Measurements from ENCODE around the gene ABHD12.

Gene ABHD12

GRCh38 chr20:25380945-25381614 lies 9.6 kb downstream of the ABHD12 start:
- no peak for DNase-seq

- no peak for DNase-seq
Measured at GRCh38 chr20:25378884-25379733, 11.5 kb downstream of the ABHD12 start.

DNA sequence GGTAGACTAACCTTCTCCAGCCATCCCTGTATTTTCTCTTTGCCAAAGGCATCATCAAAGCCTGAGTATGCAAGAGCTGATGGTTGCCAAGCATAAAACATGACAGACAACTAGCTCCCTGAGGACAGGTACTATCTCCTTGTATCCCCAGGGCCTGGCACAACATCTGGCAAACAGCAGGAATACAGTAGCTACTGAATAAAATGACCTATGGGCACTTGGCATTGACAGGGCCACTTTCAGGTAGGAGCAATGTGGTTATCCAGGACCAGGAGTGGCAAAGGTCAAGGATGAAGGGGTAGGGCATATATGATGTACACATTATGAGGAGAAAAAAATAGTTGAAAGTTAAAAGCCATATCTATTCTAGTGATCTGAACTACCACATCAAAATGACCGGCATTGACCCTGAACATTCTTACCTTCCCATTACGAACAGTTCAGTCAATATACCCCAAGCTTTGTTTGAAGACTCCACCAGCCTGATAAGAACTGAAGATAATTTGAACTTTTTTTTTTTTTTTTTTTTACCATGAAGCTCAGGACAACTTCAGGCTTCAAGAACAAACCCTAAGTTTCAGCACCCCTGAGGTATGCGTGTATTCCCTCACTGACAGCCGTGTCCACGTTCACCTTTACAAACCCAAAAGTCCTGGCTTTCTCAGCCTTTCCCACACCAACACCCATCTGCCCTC lies 12.3 kb downstream of the ABHD12 start:
- DNase-seq, result no peak

DNA sequence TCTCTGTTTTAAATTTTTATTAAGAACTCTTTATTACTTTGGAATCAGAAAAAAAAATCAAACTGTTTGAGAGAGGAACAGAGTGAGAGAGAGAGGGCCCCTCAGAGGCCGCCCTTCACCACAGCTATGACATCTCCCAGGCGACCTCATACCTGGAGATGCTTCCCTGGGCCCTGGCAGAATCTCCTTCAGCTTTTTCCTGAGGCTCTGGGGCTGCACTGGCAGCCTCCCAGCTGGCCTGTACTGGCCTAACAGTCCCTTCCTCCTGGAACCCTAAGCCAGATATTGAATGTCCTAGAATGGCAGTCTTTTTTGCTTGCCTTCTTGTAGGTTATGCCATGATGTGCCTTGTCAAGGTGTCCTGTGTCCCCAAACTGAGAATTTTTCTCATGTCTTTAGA lies 13.7 kb downstream of the ABHD12 start:
- DNase-seq, result no peak

- no peak for DNase-seq
Measured at GRCh38 chr20:25376236-25376635, 14.4 kb downstream of the ABHD12 start.

DNA sequence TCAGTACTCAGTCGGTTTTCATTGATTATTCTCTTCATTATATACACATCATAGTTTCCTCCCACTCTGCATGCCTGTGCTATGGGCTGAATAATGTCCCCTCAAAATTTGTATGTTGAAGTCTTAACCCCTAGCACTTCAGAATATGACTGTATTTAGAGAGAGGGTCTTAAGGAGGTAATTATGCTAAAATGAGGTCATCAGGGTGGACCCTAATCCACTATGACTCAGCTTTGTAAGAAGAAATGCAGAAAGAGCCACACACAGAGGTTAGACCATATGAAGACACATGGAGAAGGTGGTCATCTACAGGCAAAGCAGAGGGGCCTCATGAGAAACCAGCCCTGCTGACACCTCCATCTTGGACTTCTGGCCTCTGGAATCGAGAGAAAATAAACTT lies 15.8 kb downstream of the ABHD12 start:
- DNase-seq, result no peak

DNA sequence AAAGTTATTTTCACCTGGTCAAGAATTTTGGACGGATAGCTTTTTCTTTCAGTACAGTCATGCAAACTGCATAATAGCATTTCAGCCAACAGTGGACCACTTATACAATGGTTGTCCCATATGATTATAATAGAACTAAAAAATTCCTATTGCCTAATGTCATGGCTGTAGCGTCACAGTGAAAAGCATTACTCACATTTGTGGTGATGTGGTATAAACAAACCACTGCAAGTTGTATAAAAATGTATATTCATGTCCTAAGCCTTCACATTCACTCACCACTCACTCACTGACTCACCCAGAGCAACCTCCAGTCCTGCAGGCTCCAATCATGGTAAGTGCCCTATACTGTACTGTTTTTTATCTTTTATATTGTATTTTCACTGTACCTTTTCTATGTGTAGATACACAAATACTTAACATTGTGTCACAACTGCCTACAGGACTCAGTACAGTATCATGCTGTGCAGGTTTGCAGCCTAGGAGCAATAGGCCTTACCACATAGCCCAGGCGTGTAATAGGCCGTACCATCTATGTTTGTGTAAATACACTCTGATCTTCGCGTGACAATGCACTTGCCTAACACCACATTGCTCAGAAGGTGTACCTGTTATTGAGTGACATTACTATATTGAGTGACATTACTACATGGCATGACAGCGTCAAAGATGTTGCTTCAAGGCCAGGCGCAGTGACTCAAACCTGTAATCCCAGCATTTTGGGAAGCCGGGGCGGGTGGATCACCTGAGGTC lies 17.9 kb downstream of the ABHD12 start:
- DNase-seq, result no peak

- DNase-seq, result no peak
Measured at GRCh38 chr20:25369971-25370370, 20.7 kb downstream of the ABHD12 start.

- no peak for DNase-seq
Measured at GRCh38 chr20:25369529-25369928, 21.1 kb downstream of the ABHD12 start.

DNA sequence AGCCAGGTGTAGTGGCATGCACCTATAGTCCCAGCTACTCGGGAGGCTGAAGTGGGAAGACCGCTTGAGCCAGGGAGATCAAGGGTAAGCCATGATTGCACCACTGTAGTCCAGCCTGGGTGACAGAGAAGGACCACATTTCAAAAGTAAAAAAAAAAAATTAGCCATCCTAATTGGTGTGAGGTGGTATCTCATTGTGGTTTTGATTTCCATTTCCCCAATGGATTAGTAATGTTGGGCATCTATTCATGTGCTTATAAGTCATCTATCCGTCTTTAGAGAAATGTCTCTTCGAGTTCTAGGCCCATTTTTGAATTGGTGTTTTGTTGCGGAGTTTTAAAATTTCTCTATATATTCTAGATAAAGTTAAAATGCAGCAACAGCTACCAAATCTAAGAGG lies 21.7 kb downstream of the ABHD12 start:
- DNase-seq, result no peak

GRCh38 chr20:25368526-25368925 lies 22.1 kb downstream of the ABHD12 start:
- no peak for DNase-seq

GRCh38 chr20:25364879-25365699 lies 25.5 kb downstream of the ABHD12 start:
- no peak for DNase-seq

DNA sequence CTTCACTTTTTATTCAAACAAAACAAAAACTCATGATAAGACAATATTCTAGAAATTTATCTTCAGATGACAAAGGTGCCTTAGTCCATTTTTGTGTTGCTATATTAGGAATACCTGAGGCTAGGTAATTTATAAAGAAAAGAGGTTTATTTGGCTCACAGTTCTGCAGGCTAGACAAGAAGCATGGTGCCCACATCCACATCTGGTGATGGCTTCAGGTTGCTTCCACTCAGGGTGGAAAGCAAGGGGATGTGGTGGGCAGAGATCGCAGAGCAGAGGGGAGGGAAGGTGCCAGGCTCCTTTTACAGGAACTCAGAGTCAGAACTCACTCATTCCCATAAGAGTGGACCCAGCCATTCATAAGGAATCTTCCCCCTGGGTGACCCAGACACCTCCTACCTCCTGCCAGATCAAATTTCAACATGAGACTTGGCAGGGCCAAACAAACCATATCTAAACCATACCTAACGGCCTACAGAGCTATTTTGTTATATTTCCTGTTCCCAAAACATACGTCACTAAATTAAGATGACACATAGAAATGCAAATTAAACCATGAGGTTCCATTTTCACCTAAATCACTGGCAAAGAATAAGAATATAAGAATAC lies 26.4 kb downstream of the ABHD12 start:
- no peak for DNase-seq

DNA sequence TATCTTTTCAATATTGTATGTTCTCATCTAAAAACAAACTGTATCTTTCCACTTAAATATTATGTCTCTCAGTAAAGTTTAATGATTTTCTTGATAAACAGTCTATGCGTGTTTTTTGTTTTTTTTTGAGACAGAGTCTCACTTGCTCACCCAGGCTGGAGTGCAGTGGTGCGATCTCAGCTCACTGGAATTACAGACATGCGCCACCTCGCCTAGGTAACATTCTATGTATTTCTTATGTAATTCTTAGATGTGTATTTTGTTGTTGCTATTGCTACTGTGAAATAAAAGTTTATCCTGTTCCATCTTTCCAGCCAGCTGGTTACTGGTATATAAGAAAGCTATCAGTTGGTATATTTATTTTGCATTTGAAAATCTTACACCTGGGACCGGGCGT lies 29.4 kb downstream of the ABHD12 start:
- no peak for DNase-seq

GRCh38 chr20:25360631-25361286 lies 29.9 kb downstream of the ABHD12 start:
- no peak for DNase-seq

DNA sequence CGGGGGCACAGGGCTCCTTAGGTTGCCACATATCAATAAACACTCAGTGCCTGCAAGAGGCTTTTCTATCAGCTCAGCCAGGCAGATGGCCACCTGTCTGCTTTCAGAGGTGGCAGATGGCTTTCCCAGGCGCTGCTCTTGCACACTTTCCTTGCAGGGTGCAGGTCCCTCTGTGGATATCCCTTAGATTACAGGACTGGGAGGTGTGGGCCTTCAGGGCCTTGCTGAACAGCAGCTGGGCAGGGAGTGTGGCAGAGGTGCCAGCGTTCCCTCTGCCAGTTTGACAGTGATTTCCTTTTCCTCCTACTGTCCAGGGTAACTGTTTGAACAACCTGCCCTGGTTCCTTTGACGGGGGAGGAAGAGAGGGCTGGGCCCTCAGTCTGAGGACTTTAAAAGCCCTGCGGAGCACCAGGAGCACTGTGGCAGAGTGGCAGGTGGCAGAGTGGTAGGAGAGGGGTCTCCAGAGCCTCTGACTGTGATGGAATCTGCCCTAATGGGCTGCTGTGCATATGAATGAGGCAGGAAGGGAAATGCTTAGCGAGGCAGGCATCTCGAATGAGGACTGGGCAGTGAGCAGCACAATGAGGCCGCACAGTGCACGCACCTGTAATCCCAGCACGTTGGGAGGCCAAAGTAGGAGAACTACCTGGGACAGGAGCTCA lies 34.2 kb downstream of the ABHD12 start:
- DNase-seq, result no peak

DNA sequence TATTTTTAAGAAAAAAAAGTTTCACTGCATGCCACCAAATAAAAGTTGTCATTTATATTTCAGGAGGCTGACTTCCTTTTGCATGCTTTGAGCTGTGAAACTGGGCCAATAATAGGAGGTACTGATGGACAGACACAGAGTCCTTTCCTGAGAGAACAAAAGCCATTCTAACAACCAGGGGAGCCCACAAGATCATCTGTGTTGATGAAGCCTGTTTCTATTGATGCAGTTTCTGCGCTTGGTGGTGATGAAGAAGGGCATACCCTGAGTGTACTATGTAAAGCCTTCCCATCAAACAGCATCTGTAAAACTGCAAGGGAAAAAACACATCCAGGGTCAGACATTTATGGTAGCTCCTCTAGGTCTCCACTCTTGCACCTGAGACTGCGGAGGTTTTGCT lies 34.8 kb downstream of the ABHD12 start:
- no peak for DNase-seq

DNA sequence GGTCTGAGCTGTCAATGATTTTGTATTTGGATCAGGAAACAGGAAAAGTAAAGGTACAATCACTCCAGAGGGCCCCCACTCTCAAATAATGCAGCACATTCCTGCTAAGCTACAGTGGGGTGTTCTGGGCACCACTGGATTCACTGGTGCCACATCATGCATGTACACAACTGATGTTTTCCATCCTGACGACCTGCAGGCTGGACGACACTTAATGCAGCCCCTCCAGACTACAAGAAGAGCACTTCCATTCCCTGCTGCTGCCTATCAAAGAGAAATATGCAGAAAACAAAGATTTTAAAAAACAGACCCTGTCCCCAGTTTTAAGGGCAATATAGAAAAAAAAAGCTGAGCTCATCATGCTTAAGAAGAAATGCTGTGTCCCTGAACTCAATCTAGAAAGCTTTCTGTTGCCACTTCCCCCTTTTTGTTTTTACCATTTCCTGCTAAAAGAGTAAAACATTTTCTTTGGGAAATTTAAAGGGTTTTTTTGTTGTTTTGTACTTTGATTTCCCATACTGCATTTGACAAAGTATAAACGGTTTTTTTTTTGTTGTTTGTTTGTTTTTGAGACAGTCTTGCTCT lies 35.5 kb downstream of the ABHD12 start:
- no peak for DNase-seq

GRCh38 chr20:25353747-25354705 lies 36.6 kb downstream of the ABHD12 start:
- no peak for DNase-seq
